GM12878 (cell line): ENCODE measurements around the gene DCAF4L1. TPM values are rescaled to one million over a fixed set of nuclear protein-coding genes. Genes with fewer than 3 reads are reported as not detected.

Experiments used
- ATAC-seq: fragments of 200-7000 bp; cut with Tn5 transposase; 3 replicates; pipeline ENCODE4 v1.9.1; 2020; ENCODE audit warnings: mild to moderate bottlenecking, moderate library complexity
- BruUV-seq: library from RNA; stranded (reverse); fragments of 400-500 nt; replicated peaks from 2 replicates; lab custom pipeline; 2021; lab: Mats Ljungman, UMichigan
- CTCF ChIA-PET: fragments of 300-600 bp; sonication (Branson Sonifier 250); formaldehyde crosslinking; extraction: SDS; loops from one replicate; lab custom pipeline; 2021; ENCODE audit warnings: inconsistent platforms; lab: Yijun Ruan, JAX
- POLR2A ChIA-PET: fragments of 350-600 bp; formaldehyde crosslinking; extraction: SDS; loops from one replicate; lab custom pipeline; 2021; ENCODE audit warnings: inconsistent platforms; lab: Charles Lee
- RAD21 ChIA-PET: fragments of 300-600 bp; sonication (Branson Sonifier 250); formaldehyde crosslinking; loops from one replicate; lab custom pipeline; 2023; ENCODE audit warnings: antibody characterized with exemption; ENCODE audit not compliant: unreplicated experiment; lab: Charles Lee
- SMC1A ChIA-PET: fragments of 300-600 bp; sonication (Branson Sonifier 250); formaldehyde crosslinking; loops from one replicate; lab custom pipeline; 2023; ENCODE audit not compliant: unreplicated experiment, uncharacterized antibody; lab: Charles Lee
- DNase-seq: peaks from one replicate; pipeline ENCODE4 v3.0.0-alpha.2; 2011; ENCODE audit warnings: low read depth, low spot score
- FAIRE-seq: peaks from 3 replicates; lab custom pipeline; 2011; peaks lifted over from hg19 to GRCh38; lab: Jason Lieb, UNC
- H2AFZ ChIP-seq: 2 replicates; pipeline ENCODE4 v1.6.0; 2011; ENCODE audit warnings: low read depth, low read length, control low read depth; ENCODE audit not compliant: control insufficient read depth
- H3K27ac ChIP-seq: 2 replicates; pipeline ENCODE4 v1.5.1; 2011; ENCODE audit warnings: control low read depth; ENCODE audit not compliant: control insufficient read depth, insufficient read depth
- H3K27me3 ChIP-seq, 2 experiments: replicated peaks in 1 of 2; 2 replicates each; pipeline versions ENCODE4 v1.6.0 to v1.6.1; 2011; ENCODE audit warnings: low read length in 1 of 2; ENCODE audit not compliant: control insufficient read depth in 2 of 2, insufficient read depth in 2 of 2
- H3K36me3 ChIP-seq, 2 experiments: 2 replicates each; pipeline ENCODE4 v1.5.1; 2011; ENCODE audit warnings: low read length in 1 of 2; ENCODE audit not compliant: control insufficient read depth in 2 of 2, insufficient read depth in 2 of 2
- H3K4me1 ChIP-seq: 2 replicates; pipeline ENCODE4 v1.6.1; 2011; ENCODE audit warnings: mild to moderate bottlenecking, low read length, moderate library complexity, mixed read lengths; ENCODE audit not compliant: control insufficient read depth, insufficient read depth
- H3K4me2 ChIP-seq: 2 replicates; pipeline ENCODE4 v1.6.0; 2011; ENCODE audit warnings: control low read depth; ENCODE audit not compliant: control insufficient read depth, insufficient read depth
- H3K4me3 ChIP-seq: fragments of 200-600 bp; sonication (generic); 2 replicates; pipeline ENCODE4 v1.5.1; 2016
- H3K79me2 ChIP-seq: 2 replicates; pipeline ENCODE4 v1.6.0; 2011; ENCODE audit warnings: low read length; ENCODE audit not compliant: control insufficient read depth, insufficient read depth
- H3K9ac ChIP-seq: 2 replicates; pipeline ENCODE4 v1.8.0; 2011; ENCODE audit warnings: low read length, control low read depth, mixed read lengths; ENCODE audit not compliant: control insufficient read depth, insufficient read depth
- H3K9me3 ChIP-seq: replicated peaks from 3 replicates; pipeline ENCODE4 v1.5.1; 2011; ENCODE audit warnings: mild to moderate bottlenecking, low read length; ENCODE audit not compliant: control insufficient read depth, insufficient read depth
- H4K20me1 ChIP-seq: 2 replicates; pipeline ENCODE4 v1.6.0; 2011; ENCODE audit not compliant: control insufficient read depth, insufficient read depth
- EGR1 ChIP-seq, 2 experiments: IDR thresholded peaks; 1 replicate in 1 of 2; 2 replicates in 1 of 2; pipeline ENCODE4 v1.6.1; 2011 to 2012; ENCODE audit warnings: low read depth in 2 of 2, low read length in 2 of 2, borderline replicate concordance in 1 of 2, mild to moderate bottlenecking in 1 of 2, moderate library complexity in 1 of 2
- KLF5 ChIP-seq: fragments of 450-650 bp; IDR thresholded peaks from 2 replicates; pipeline ENCODE4 v1.6.1; 2014; ENCODE audit warnings: mild to moderate bottlenecking; ENCODE audit not compliant: partially characterized antibody
- LARP7 ChIP-seq: fragments of 450-650 bp; IDR thresholded peaks from 2 replicates; pipeline ENCODE4 v1.6.1; 2017; ENCODE audit warnings: mild to moderate bottlenecking
- NRF1 ChIP-seq: conservative IDR thresholded peaks from 2 replicates; pipeline ENCODE4 v1.6.1; 2011; ENCODE audit warnings: mild to moderate bottlenecking, low read depth, low read length, improper control_type of control experiment
- RBBP5 ChIP-seq: fragments of 200-600 bp; sonication (generic); conservative IDR thresholded peaks from 2 replicates; pipeline ENCODE4 v1.6.1; 2016
- SMC3 ChIP-seq: IDR thresholded peaks from 2 replicates; pipeline ENCODE4 v1.6.1; 2011; ENCODE audit warnings: low read length, improper control_type of control experiment, borderline replicate concordance
- WGBS: methylation state at CpG from one replicate; pipeline ENCODE4 v1.1.6; 2016; ENCODE audit warnings: low lambda C conversion rate; ENCODE audit not compliant: insufficient replicate concordance, insufficient coverage; ENCODE audit errors: missing lambda C conversion rate; 5-methylcytosine and 5-hydroxymethylcytosine counted together
- in situ Hi-C: fragments of 300-500 bp; cut with MboI; formaldehyde crosslinking; loops from 9 replicates; pipeline ENCODE4 v1.14.3; 2018; ENCODE audit warnings: mixed read lengths
- intact Hi-C: fragments of 100-400 bp; cut with micrococcal nuclease; formaldehyde crosslinking; loops from one replicate; pipeline ENCODE4 v1.14.2; 2022; ENCODE audit not compliant: unreplicated experiment
- polyA plus RNA-seq, 11 experiments: library from polyadenylated mRNA; depleted of rRNA in 4 of 11; unstranded in 6 of 11; stranded (reverse) in 5 of 11; fragments of >200 nt; fragmentation: Nextera tagmentation in 4 of 11; fragmentation: Illumina TruSeq in 1 of 11; extraction: Ambion mirVana in 4 of 11; extraction: Trizol in 1 of 11; gene quantifications; 1 replicate in 1 of 11; 2 replicates in 10 of 11; pipeline versions ENCODE4 v1.2.1 to v1.2.3, GENCODE V29; 2011 to 2016; ENCODE audit warnings: inconsistent platforms in 2 of 11, missing spikeins in 2 of 11, low read depth in 1 of 11
- total RNA-seq, 4 experiments: library from RNA; depleted of rRNA in 3 of 4; stranded (reverse); fragments of >200 nt in 3 of 4; fragmentation: Illumina TruSeq in 1 of 4; extraction: Trizol in 1 of 4; gene quantifications; 2 replicates each; pipeline versions ENCODE4 v1.2.1 to v1.2.3, GENCODE V29; 2013 to 2021
- TF ChIP-seq, protein P1 (sequence below): fragments of 150-350 bp; IDR thresholded peaks from 2 replicates; pipeline ENCODE4 v1.6.1; 2016; ENCODE audit warnings: low read depth, low read length

The DCAF4L1 gene
- total and polyA plus RNA-seq, 10 of the 15 experiments (the other 5 are each of a cell fraction or from before 2014, with no cell fraction given): 0.04 to 0.48 (median 0.18) TPM

- Histone ChIP-seq H3K9me3 (no peaks in the 10 kb centered on the region), H2AFZ (no peak overlapping the region), H3K27me3 (no peaks in the 10 kb centered on the region), H3K4me1 (peaks cover 3% of the 10 kb centered on the region; the same call in 1 of the 2 replicates), H3K79me2 (peaks cover 34% of the 10 kb centered on the region), H3K9ac (no peak overlapping the region), H3K27ac (no peak overlapping the region), H3K4me3 (no peak overlapping the region), H3K4me2 (no peak overlapping the region), H4K20me1 (no peaks in the 10 kb centered on the region), H3K36me3 (no peaks in the 10 kb centered on the region)
- WGBS: 28% methylated on average over 3 of the region's 3 CpGs
- POLR2A ChIA-PET: interaction anchor here (0.6 kb wide), 1 partner anchor 933 kb away, joined by 3 read pairs; no protein-coding TSS in a partner anchor
- FAIRE-seq: no peak
- no TSS peak for BruUV-seq
- DNase-seq: no peak
- CTCF ChIA-PET: interaction anchor here (1.0 kb wide), 1 partner anchor 8 kb away, joined by 3 read pairs; no protein-coding TSS in a partner anchor
- RAD21 ChIA-PET: no interaction called here
- intact Hi-C loops: no loop called here
- TF ChIP-seq SMC3 (no peak), EGR1 (IDR thresholded peaks at IDR 0.05; ENCODE audit: borderline replicate concordance in 1 of 2, low read depth in 2 of 2, low read length in 2 of 2) (no peak), KLF5 (no peak), NRF1 (no peak), LARP7 (no peak), RBBP5 (no peak)
- TF ChIP-seq, protein P1, sequence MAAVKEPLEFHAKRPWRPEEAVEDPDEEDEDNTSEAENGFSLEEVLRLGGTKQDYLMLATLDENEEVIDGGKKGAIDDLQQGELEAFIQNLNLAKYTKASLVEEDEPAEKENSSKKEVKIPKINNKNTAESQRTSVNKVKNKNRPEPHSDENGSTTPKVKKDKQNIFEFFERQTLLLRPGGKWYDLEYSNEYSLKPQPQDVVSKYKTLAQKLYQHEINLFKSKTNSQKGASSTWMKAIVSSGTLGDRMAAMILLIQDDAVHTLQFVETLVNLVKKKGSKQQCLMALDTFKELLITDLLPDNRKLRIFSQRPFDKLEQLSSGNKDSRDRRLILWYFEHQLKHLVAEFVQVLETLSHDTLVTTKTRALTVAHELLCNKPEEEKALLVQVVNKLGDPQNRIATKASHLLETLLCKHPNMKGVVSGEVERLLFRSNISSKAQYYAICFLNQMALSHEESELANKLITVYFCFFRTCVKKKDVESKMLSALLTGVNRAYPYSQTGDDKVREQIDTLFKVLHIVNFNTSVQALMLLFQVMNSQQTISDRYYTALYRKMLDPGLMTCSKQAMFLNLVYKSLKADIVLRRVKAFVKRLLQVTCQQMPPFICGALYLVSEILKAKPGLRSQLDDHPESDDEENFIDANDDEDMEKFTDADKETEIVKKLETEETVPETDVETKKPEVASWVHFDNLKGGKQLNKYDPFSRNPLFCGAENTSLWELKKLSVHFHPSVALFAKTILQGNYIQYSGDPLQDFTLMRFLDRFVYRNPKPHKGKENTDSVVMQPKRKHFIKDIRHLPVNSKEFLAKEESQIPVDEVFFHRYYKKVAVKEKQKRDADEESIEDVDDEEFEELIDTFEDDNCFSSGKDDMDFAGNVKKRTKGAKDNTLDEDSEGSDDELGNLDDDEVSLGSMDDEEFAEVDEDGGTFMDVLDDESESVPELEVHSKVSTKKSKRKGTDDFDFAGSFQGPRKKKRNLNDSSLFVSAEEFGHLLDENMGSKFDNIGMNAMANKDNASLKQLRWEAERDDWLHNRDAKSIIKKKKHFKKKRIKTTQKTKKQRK: no peak
- no peak for ATAC-seq
- in situ Hi-C loops: no loop called here
- SMC1A ChIA-PET: no interaction called here
Observed at GRCh38 chr4:41932988-41933387, 48.6 kb upstream of the DCAF4L1 start.
